Colonic mucosa (tissue), 4 donors: ENCODE results near the gene AGAP1. TPM values are rescaled to one million over a fixed set of nuclear protein-coding genes. Genes with fewer than 3 reads are reported as not detected.

ENCODE experiments used
- DNase-seq: peaks from one replicate; pipeline ENCODE4 v3.0.0-alpha.2; 2020
- H3K27ac ChIP-seq: fragments of 200-600 bp; one replicate; pipeline ENCODE4 v1.8.0; 2021
- H3K27me3 ChIP-seq: fragments of 200-600 bp; one replicate; pipeline ENCODE4 v1.8.0; 2021
- H3K36me3 ChIP-seq: fragments of 200-600 bp; one replicate; pipeline ENCODE4 v1.8.0; 2021
- H3K4me1 ChIP-seq: fragments of 200-600 bp; one replicate; pipeline ENCODE4 v1.8.0; 2021; ENCODE audit warnings: mild to moderate bottlenecking
- H3K4me3 ChIP-seq: fragments of 200-600 bp; one replicate; pipeline ENCODE4 v1.8.0; 2021
- H3K9ac ChIP-seq, 2 donors: one replicate each; pipeline ENCODE4 v1.7.0; 2013; ENCODE audit warnings: control low read depth in 2 of 2, low read depth in 2 of 2, low read length in 2 of 2
- H3K9me3 ChIP-seq: fragments of 200-600 bp; one replicate; pipeline ENCODE4 v1.8.0; 2021
- CTCF ChIP-seq: fragments of 200-600 bp; IDR thresholded peaks from one replicate; pipeline ENCODE4 v1.8.0; 2022; ENCODE audit warnings: antibody characterized with exemption, mild to moderate bottlenecking
- intact Hi-C: fragments of 100-400 bp; cut with DNase I; formaldehyde crosslinking; loops from one replicate; pipeline ENCODE4 v1.14.1; 2022
- total RNA-seq, 2 donors: library from RNA; stranded (reverse); fragmentation: NEBNext Ultra II Directional in 1 of 2; extraction: Animal tissue kit (Norgen Biotek cat#: 25700) in 1 of 2; gene quantifications; one replicate each; pipeline ENCODE4 v1.2.1, GENCODE V29; 2021
- donor health status: healthy.
- donor health status: DM: no; HTN: no; CAD: no.
- donor health status: DM: no; HTN: no; CAD: no.

AGAP1 gene
- total RNA-seq, 2 donors from 2014 or later, result 62.1 to 62.9 TPM

- peak; percentile 76 for DNase-seq
- Histone ChIP-seq H3K4me3 (no peak overlapping the region), H3K4me1 (no peaks in the 10 kb centered on the region), H3K9me3 (no peaks in the 10 kb centered on the region), H3K27me3 (no peaks in the 10 kb centered on the region), H3K9ac (no peak overlapping the region), H3K27ac (no peak overlapping the region), H3K36me3 (no peaks in the 10 kb centered on the region)
- intact Hi-C loops, result loop anchor here (5.0 kb wide), 1 partner anchor 403 kb away; no protein-coding TSS in a partner anchor
- TF ChIP-seq CTCF, result peak; percentile 79
Measured at GRCh38 chr2:235779444-235779896, 285.6 kb downstream of the AGAP1 start.

- Histone ChIP-seq H3K27ac (no peak overlapping the region), H3K4me1 (no peaks in the 10 kb centered on the region), H3K4me3 (no peak overlapping the region), H3K27me3 (no peaks in the 10 kb centered on the region), H3K9me3 (no peaks in the 10 kb centered on the region), H3K9ac (no peak overlapping the region), H3K36me3 (no peaks in the 10 kb centered on the region)
- intact Hi-C loops, result no loop called here
- DNase-seq, result no peak
- TF ChIP-seq CTCF, result no peak
Measured at GRCh38 chr2:235780401-235780800, 286.6 kb downstream of the AGAP1 start.

- Histone ChIP-seq H3K4me3 (no peak overlapping the region), H3K36me3 (no peaks in the 10 kb centered on the region), H3K9me3 (no peaks in the 10 kb centered on the region), H3K27me3 (no peaks in the 10 kb centered on the region), H3K4me1 (no peaks in the 10 kb centered on the region), H3K27ac (no peak overlapping the region), H3K9ac (no peak overlapping the region)
- intact Hi-C loops, result no loop called here
- no peak for TF ChIP-seq CTCF
- DNase-seq, result no peak
Measured at GRCh38 chr2:235781775-235782174, 287.9 kb downstream of the AGAP1 start.

GRCh38 chr2:235784788-235785187, 290.9 kb downstream of the AGAP1 start:
- Histone ChIP-seq H3K4me1 (no peaks in the 10 kb centered on the region), H3K9ac (no peak overlapping the region), H3K27ac (no peak overlapping the region), H3K36me3 (no peaks in the 10 kb centered on the region), H3K4me3 (no peak overlapping the region), H3K27me3 (no peaks in the 10 kb centered on the region), H3K9me3 (no peaks in the 10 kb centered on the region)
- TF ChIP-seq CTCF, result no peak
- no peak for DNase-seq
- intact Hi-C loops, result no loop called here

GRCh38 chr2:235789552-235789951, 295.7 kb downstream of the AGAP1 start:
- Histone ChIP-seq H3K9me3 (no peaks in the 10 kb centered on the region), H3K27me3 (no peaks in the 10 kb centered on the region), H3K9ac (no peak overlapping the region), H3K4me1 (no peaks in the 10 kb centered on the region), H3K4me3 (no peak overlapping the region), H3K27ac (no peak overlapping the region), H3K36me3 (no peaks in the 10 kb centered on the region)
- no peak for TF ChIP-seq CTCF
- intact Hi-C loops, result no loop called here
- no peak for DNase-seq
